Liver (tissue), 9 donors: ENCODE measurements around the gene NOL9. TPM values are rescaled to one million over a fixed set of nuclear protein-coding genes. Genes with fewer than 3 reads are reported as not detected.

Experiments
- DNase-seq: peaks from one replicate; pipeline ENCODE4 v3.0.0-alpha.2; 2017; ENCODE audit warnings: low spot score
- H3K27ac ChIP-seq, 2 donors: one replicate each; pipeline ENCODE4 v1.7.0; 2013; ENCODE audit warnings: inconsistent platforms in 2 of 2, low read length in 2 of 2, control low read depth in 1 of 2, low read depth in 1 of 2, mild to moderate bottlenecking in 1 of 2
- H3K27me3 ChIP-seq, 4 donors: one replicate each; pipeline versions ENCODE4 v1.6.1 to v1.7.0; 2013; ENCODE audit warnings: low read length in 3 of 4, inconsistent platforms in 1 of 4, mild to moderate bottlenecking in 1 of 4, moderate library complexity in 1 of 4; ENCODE audit not compliant: control insufficient read depth in 4 of 4, insufficient read depth in 4 of 4
- H3K36me3 ChIP-seq, 4 donors: one replicate each; pipeline versions ENCODE4 v1.6.1 to v1.7.0; 2013; ENCODE audit warnings: low read length in 3 of 4, mild to moderate bottlenecking in 3 of 4, low read depth in 1 of 4, moderate library complexity in 1 of 4; ENCODE audit not compliant: control insufficient read depth in 4 of 4, insufficient read depth in 3 of 4
- H3K4me1 ChIP-seq, 4 donors: one replicate each; pipeline versions ENCODE4 v1.6.1 to v1.7.0; 2013; ENCODE audit warnings: low read length in 3 of 4, mild to moderate bottlenecking in 3 of 4, moderate library complexity in 1 of 4; ENCODE audit not compliant: control insufficient read depth in 4 of 4, insufficient read depth in 4 of 4
- H3K4me3 ChIP-seq, 3 donors: one replicate each; pipeline versions ENCODE4 v1.6.1 to v1.7.0; 2013; ENCODE audit warnings: low read length in 3 of 3, control low read depth in 1 of 3, low read depth in 1 of 3, mild to moderate bottlenecking in 1 of 3
- H3K9ac ChIP-seq, 2 donors: one replicate each; pipeline ENCODE4 v1.7.0; 2013; ENCODE audit warnings: low read length in 2 of 2, mild to moderate bottlenecking in 2 of 2, moderate library complexity in 2 of 2, control low read depth in 1 of 2, low read depth in 1 of 2
- H3K9me3 ChIP-seq, 4 donors: one replicate each; pipeline versions ENCODE4 v1.6.1 to v1.7.0; 2013; ENCODE audit warnings: low read length in 3 of 4; ENCODE audit not compliant: control insufficient read depth in 4 of 4
- ATF3 ChIP-seq: IDR thresholded peaks from 2 replicates; pipeline ENCODE4 v1.6.1; 2016; ENCODE audit warnings: antibody characterized with exemption
- EGR1 ChIP-seq, 2 donors: IDR thresholded peaks; 2 replicates each; pipeline ENCODE4 v1.6.1; 2016 to 2018; ENCODE audit warnings: antibody characterized with exemption in 2 of 2, low read depth in 2 of 2
- FOXA2 ChIP-seq: IDR thresholded peaks from 2 replicates; pipeline ENCODE4 v1.6.1; 2016; ENCODE audit warnings: antibody characterized with exemption
- HNF4A ChIP-seq, 2 donors: conservative IDR thresholded peaks; 2 replicates each; pipeline ENCODE4 v1.6.1; 2016; ENCODE audit warnings: antibody characterized with exemption in 2 of 2, mild to moderate bottlenecking in 2 of 2
- HNF4G ChIP-seq: IDR thresholded peaks from 2 replicates; pipeline ENCODE4 v1.6.1; 2016; ENCODE audit warnings: antibody characterized with exemption
- NR2F2 ChIP-seq: IDR thresholded peaks from 2 replicates; pipeline ENCODE4 v1.6.1; 2016; ENCODE audit warnings: antibody characterized with exemption
- RAD21 ChIP-seq, 2 donors: IDR thresholded peaks; 2 replicates each; pipeline ENCODE4 v1.6.1; 2016; ENCODE audit warnings: antibody characterized with exemption in 2 of 2, mild to moderate bottlenecking in 2 of 2
- REST ChIP-seq: IDR thresholded peaks from 2 replicates; pipeline ENCODE4 v1.6.1; 2016; ENCODE audit warnings: antibody characterized with exemption, mild to moderate bottlenecking
- RXRA ChIP-seq, 2 donors: IDR thresholded peaks; 2 replicates each; pipeline ENCODE4 v1.6.1; 2017 to 2018; ENCODE audit warnings: antibody characterized with exemption in 2 of 2, mild to moderate bottlenecking in 1 of 2
- SP1 ChIP-seq: IDR thresholded peaks from 2 replicates; pipeline ENCODE4 v1.6.1; 2018; ENCODE audit warnings: antibody characterized with exemption, mild to moderate bottlenecking
- TAF1 ChIP-seq: conservative IDR thresholded peaks from 2 replicates; pipeline ENCODE4 v1.6.1; 2016; ENCODE audit warnings: antibody characterized with exemption, mild to moderate bottlenecking
- YY1 ChIP-seq: IDR thresholded peaks from 2 replicates; pipeline ENCODE4 v1.6.1; 2016; ENCODE audit warnings: antibody characterized with exemption, mild to moderate bottlenecking
- ZBTB33 ChIP-seq: IDR thresholded peaks from 2 replicates; pipeline ENCODE4 v1.6.1; 2016; ENCODE audit warnings: antibody characterized with exemption
- WGBS: extraction: QIAGEN DNeasy Blood & Tissue Kit; methylation state at CpG from one replicate; pipeline ENCODE4 v1.1.7; 2013; 5-methylcytosine and 5-hydroxymethylcytosine counted together
- polyA plus RNA-seq, 2 donors: library from polyadenylated mRNA; stranded (reverse) in 1 of 2; unstranded in 1 of 2; fragments of 200-250 nt in 1 of 2; fragments of >200 nt in 1 of 2; fragmentation: Nextera tagmentation in 1 of 2; extraction: Ambion mirVana in 1 of 2; gene quantifications; one replicate each; pipeline versions ENCODE4 v1.2.1 to v1.2.3, GENCODE V29; 2013 to 2015
- total RNA-seq, 2 donors: library from RNA; depleted of rRNA; stranded (reverse); fragments of >200 nt; gene quantifications; one replicate each; pipeline ENCODE4 v1.2.3, GENCODE V29; 2014
- TF ChIP-seq, protein P1 (sequence below): fragments of 150-350 bp; IDR thresholded peaks from 2 replicates; pipeline ENCODE4 v1.5.1; 2017; ENCODE audit warnings: improper control_type of control experiment, low read depth, low read length; ENCODE audit not compliant: missing input control
- donor health status: healthy.
- donor health status: healthy.
- donor health status: healthy.
- donor health status: healthy.
- donor health status: healthy.

The NOL9 gene
- total and polyA plus RNA-seq, 4 donors, result 2.1 to 15.1 (median 9.4) TPM

DNA sequence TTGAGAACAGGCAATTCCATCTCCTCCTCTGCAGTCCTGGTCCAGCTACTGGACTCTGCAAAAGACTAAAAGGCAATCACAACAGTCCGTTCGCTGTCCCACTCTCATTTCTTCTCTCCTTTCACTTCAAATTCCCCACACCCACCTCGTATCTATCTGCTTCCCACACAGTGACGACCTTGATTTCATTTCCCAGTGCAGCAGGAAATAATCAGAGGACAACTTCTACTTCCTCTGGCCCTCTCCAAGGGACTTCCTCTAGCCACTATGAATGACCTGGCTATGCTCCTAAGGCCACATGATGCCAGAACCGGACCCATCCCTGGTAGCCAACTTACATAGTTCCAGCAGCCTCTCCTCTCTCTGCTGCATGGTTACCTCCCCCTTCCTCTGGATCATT lies 8.0 kb downstream of the NOL9 start:
- Histone ChIP-seq H3K27ac (no peak overlapping the region), H3K27me3 (no peaks in the 10 kb centered on the region), H3K9me3 (no peaks in the 10 kb centered on the region), H3K4me3 (no peak overlapping the region), H3K36me3 (peaks cover 11 to 55% (median 35%) of the 10 kb centered on the region in 4 donors), H3K9ac (no peak overlapping the region), H3K4me1 (no peaks in the 10 kb centered on the region)
- DNase-seq, result no peak
- no peak for TF ChIP-seq HNF4G
- TF ChIP-seq EGR1 (IDR thresholded peaks at IDR 0.05; ENCODE audit: low read depth in 2 of 2), result peak in 1 of 2 donors; percentile 12
- peak; percentile 20 for TF ChIP-seq NR2F2
- 75% methylated on average over 5 of the region's 5 CpGs for WGBS

- Histone ChIP-seq H3K4me1 (no peaks in the 10 kb centered on the region), H3K27me3 (no peaks in the 10 kb centered on the region), H3K9me3 (no peaks in the 10 kb centered on the region), H3K36me3 (peaks cover 13 to 62% (median 36%) of the 10 kb centered on the region in 4 donors), H3K9ac (no peak overlapping the region), H3K27ac (peak overlapping the region; percentile 38 to 54), H3K4me3 (no peak overlapping the region)
- WGBS, result 74% methylated on average over 10 of the region's 10 CpGs
- TF ChIP-seq EGR1 (IDR thresholded peaks at IDR 0.05; ENCODE audit: low read depth in 2 of 2) (no peak), SP1 (no peak), YY1 (no peak), TAF1 (no peak), ATF3 (no peak), HNF4G (no peak), FOXA2 (no peak), RXRA (IDR thresholded peaks at IDR 0.05) (no peak), RAD21 (IDR thresholded peaks at IDR 0.05) (no peak), ZBTB33 (no peak), NR2F2 (no peak), REST (no peak), HNF4A (conservative IDR thresholded peaks at IDR 0.05) (no peak)
- TF ChIP-seq, protein P1, sequence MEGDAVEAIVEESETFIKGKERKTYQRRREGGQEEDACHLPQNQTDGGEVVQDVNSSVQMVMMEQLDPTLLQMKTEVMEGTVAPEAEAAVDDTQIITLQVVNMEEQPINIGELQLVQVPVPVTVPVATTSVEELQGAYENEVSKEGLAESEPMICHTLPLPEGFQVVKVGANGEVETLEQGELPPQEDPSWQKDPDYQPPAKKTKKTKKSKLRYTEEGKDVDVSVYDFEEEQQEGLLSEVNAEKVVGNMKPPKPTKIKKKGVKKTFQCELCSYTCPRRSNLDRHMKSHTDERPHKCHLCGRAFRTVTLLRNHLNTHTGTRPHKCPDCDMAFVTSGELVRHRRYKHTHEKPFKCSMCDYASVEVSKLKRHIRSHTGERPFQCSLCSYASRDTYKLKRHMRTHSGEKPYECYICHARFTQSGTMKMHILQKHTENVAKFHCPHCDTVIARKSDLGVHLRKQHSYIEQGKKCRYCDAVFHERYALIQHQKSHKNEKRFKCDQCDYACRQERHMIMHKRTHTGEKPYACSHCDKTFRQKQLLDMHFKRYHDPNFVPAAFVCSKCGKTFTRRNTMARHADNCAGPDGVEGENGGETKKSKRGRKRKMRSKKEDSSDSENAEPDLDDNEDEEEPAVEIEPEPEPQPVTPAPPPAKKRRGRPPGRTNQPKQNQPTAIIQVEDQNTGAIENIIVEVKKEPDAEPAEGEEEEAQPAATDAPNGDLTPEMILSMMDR, result no peak
- DNase-seq, result no peak
These were observed 8.8 kb downstream of the NOL9 start for GRCh38 chr1:6545276-6546112.
